Fibroblast of peridontal ligament (primary cell): ENCODE data around the gene POLR3B.
A peak's percentile ranks its signal among the peaks of the same experiment; 100 is the strongest.

Experiments used
- DNase-seq: peaks from one replicate; pipeline ENCODE4 v3.0.0-alpha.2; 2010; ENCODE audit errors: extremely low read depth

Gene POLR3B

DNA sequence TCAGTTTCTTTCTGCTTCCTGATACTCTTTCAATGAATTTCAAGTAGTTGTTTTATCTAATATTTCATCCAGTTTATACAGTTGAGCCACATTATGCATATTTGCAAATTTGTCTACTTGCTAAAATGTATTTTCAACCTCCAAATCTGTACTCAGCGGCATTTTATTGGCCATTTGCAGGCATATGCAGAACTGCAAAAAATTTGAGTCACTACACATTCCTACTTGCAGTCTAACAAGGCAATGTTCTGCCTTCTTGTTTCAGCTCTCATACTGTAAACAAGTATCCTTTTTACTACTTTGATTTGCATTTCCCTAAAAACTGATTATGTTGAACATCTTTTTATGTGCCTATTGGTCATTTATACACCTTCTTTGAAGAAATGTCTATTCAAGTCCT, 55.0 kb downstream of the POLR3B start:
- no peak for DNase-seq

DNA sequence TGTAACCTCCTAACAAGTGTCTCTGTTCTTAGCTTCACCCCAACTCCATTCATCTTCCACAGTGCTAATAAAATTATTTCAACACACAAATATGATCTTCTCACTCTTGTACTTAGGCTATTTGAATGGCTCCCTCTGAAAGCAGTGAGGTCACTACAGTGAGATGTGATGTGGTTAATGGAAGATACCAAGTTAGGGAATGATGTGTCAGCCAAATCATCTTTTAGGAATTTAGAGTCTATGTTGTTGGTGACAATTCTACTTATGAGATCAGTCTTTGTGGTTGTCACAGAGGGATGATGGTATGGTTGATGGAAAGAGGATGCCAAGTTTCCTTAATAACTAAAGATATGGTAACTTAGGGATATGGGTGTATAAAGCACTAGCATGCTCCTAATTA, 57.6 kb downstream of the POLR3B start:
- peak; percentile 72 for DNase-seq

DNA sequence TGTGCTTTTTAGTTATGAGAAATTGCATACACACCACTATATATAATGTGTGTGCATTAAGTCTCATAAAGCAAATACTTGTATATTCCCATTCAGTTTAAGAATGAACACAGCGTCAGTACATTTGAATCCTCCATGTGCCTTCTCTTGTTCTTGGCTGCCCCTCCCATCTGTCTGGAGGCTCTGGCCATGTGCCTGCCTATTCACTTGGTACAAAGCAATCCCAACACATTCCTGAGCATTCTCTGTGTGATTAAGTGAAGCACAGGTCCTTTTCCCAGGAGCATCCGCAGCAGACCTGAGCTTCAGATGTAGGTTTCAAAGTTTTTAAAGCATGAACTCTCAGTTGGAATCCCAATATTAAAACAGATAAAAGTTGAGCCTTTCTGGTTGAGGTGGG, 58.7 kb downstream of the POLR3B start:
- DNase-seq: no peak

DNA sequence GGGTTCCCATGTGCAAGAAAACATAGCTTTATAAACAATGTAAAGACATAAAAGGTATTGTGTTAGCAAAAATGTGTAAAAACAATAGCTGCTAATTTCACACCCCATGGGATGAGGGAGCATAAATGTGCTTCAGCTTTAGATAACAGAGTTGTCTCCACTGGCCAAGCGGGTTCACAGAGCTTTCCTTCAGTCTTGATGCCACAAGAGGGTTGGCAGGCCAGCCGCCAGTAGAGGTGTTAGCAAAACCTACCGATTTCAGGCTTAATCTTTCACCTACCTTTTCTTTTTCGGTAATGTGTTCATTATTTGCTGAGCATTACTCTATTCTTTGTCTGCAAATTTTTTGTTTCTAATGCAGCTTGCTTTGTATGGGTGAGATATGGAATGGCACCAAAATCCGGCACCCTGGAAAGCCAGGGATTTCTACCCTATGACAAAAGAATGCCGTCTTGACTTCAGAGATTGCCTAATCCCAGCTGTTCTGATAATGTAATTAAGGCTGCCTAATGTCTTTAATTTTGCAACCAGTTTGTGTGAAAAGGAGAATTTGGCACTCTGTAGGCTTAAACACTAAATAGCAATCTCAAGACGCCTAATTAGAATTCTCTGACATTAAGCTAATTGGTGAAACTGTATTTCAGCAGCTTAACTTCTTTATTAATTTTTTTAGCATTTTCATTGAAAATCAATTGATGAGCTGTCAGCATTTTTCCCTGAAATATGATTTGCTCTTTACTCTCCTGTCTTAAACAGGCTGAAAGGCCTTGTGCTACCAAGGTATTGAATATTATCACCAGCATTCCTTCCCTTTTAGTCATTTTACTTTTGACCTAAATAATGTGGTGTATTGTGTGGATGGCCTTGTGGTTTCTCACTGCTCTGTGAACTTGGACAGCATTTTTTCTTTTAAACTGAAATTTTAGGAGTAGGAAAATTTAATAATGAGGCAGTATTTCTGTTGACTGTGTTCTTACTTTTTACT, 60.7 kb downstream of the POLR3B start:
- DNase-seq: peak; percentile 75

DNA sequence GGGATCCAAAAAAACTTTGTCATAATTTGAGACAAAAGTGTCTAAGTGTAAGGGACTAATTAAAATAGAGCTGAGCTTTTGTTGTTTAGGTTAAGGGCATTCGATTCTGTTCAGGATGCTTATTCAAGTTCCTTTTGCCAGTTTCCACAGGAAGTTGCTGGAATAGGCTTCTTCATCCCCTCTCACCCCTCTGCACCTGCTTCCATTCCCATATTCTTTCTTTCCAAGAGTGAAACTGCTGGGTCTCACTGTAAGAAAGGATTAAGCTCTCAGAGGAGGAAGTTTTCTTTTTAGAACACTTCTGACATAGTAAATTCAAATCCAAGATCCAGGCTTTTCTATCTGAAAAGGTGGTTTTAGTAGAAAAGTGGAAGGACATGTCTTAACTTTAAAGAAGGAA, 61.4 kb downstream of the POLR3B start:
- no peak for DNase-seq

DNA sequence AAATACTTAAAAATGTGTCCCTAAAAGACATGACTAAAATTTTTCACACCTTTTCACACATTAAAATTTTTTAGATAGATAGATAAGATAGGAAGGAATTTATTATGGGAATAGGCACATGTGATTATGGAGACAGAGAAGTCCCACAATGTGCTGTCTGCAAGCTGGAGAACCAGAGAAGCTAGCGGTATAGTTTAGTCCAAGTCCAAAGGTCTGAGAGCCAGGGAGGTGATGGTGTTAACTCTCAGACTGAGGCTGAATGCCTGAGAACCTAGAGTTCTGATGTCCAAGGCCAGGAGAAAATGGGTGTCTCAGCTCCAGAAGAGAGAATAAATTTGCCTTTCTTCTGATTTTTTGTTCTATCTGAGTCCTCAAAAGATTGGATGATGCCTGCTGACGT, 65.7 kb downstream of the POLR3B start:
- DNase-seq: no peak

DNA sequence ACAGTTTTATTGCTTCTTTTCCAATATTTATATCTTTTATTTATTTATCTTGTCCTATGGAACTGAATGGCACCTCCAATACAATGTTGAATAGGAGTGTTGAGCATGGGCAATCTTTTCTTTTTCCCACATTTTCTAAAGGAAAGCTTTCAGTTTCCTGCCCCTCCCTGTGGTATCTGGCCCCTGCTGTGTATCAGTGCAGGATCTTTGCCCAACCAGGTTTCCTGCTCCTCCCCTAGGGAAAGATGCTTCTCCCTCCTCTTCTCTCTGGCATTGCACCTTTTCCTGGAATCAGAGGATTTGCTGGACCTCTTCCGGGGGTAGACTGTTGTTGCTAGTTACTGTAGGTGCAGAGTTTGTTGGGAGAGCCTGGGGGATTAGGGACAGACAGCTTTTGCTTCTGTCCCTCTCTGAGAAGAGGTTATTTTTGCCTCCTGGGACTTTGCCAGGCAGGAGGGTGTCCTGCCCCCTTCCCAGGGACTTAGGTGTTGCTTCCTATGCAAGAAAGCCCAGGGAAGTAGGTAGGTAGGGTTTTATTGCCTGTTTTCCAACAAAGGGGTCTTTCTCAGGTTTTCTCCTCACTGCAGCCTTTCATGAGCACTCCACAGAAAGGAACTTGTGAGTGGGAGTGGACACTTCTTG, 67.6 kb downstream of the POLR3B start:
- no peak for DNase-seq

DNA sequence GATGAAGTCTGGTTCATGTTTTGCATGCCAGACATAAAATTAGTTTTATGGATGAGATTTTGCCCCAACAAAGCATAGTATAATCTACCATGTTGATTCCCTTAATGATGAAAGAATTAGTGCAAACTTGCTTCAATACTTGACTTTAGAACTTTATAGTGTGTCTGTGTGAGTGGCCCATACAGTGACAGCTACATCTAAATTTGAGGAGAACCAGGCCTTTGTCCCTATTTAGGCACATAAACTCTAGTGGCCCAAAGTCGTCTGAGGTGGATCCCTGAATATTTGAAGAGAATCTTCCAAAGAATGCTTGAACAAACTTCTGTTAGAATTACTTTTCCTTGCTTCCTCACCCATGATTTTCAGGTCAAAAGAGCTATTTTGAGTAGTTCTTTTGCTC, 70.4 kb downstream of the POLR3B start:
- no peak for DNase-seq

DNA sequence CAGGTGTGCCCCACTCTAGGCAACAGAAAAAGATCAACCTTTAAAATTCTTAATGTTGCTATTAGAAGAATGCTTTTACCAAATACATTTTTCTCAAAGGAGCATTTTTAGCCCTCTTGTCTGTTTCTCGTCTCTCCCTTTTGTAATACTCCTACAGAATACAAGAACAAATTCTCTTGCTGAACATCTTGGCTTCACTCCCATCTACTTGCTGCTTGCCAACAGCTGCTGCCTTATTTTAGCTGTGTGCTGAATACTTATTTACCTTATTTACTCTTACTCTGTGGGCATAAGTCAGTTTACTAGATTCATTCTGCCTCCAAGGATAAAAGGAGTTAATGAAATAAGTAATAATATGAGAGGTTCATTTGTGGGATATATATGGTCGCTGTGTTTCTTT, 70.8 kb downstream of the POLR3B start:
- peak; percentile 74 for DNase-seq

DNA sequence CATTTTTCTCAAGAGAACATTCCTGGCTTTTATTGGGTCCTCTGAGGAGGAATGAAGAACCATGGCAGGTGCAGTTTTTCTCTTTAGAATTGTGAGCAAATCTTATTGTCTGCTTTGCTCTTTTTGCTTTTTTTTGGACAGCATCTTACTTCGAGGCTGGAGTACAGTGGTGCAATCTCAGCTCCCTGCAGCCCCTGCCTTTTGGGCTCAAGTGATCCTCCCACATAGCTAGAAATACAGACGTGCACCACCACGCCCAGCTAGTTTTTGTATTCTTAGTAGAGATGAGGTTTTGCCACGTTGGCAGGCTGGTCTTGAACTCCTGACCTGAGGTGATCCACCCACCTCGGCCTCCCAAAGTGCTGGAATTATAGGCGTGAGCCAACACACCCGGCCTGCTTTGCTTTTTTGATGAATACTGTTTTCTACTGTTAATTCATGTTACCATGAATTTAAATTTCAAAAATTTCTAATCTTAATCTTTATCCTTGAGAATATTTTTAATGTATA, 71.5 kb downstream of the POLR3B start:
- DNase-seq: no peak

DNA sequence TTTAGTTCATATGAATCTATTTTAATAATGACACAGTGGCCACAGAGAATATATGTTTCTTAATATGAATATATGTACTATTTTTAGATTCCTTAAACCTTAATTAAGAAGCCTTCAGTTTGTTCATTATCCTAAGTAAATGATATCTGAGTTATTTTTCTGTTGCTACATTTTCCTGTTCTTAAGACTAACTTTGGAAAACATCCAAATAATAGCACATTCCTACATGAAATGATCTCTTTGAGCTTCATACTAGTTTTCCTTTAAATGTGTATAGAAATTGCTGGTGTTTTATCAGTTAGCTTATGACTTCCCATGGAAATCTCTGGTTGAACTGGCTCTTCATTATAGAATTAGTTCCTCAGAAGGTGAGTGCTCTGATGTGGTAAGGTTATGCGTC, 72.1 kb downstream of the POLR3B start:
- DNase-seq: no peak

DNA sequence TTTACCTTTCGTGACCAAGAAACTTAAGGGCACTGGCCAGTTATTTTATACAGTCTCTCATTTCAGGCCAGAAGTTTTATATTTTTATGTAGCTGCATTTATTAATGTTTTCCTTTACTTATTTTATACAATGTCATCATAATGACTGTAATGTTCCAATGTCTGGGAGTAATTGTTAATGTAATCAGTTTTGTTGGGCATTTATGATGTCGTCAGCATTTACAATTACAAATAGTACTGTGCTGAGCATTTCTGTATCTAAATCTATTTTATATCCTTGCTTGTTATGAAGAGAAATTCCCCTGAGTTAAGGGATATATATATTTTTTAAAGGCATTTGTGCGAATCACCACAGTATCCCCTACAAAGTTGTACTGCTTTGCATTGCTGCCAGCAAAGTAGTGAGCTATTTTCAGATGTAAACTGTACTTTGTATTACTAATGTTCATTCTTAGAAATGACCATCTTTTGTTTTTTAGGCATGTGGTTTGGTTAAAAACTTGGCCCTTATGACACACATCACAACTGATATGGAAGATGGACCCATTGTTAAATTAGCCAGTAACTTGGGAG, 74.4 kb downstream of the POLR3B start:
- DNase-seq: peak; percentile 28

DNA sequence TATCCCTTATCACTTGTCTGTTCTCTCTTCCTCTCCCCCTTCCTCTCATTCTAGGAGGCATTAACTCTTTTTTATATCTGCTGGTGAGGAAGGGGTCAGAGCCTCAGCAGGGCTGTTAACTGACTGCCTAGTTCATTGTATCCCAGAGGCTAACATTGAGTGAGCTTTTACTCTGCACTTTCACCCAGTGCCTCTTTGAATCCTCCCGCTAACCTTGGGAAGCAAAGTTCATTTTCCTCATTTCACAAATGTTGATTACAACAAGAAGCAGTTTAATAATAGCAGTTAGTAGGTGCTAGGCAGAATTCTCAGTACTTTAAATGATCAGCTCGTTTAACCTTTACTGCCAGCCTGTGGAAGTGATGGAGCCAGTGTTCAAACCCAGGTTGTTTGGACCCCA, 75.5 kb downstream of the POLR3B start:
- no peak for DNase-seq

DNA sequence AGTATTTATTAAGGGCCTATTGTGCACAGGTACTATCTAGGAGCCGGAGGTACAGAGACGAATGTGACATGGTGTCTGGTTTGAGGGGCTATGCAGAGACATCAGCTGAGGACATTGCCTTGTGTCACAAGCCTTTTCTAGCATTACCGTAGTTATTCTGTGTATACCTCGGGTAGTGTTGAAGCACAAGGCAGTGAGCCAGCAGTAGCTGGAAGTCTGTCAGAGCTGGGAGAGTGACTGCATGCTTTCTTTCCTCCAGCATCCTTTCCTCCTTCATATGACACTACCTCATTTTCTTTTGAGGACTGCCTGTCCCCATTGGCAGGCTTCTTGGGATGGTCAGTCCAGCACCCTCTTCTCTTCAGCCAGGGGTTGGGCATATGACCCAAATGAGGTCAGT, 77.0 kb downstream of the POLR3B start:
- DNase-seq: no peak

DNA sequence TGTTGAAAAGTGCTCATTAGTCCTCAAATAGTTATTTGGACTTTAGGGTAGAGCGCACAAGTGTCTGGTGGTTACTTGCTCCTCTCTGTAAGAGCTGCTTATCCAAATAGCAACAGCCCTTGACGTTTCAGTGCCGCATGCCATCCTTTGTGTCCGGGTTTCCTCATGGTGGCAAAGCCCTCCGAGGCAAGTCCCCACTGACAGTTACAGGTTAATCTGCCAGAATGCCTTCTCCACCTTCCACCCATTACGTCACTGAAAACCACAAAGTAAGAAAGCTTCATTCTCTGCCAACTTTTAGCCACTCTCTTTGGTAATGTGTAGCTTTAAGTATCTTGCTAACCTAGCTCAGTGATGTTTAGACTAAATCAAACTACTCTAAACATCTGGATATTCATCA, 78.6 kb downstream of the POLR3B start:
- DNase-seq: no peak

DNA sequence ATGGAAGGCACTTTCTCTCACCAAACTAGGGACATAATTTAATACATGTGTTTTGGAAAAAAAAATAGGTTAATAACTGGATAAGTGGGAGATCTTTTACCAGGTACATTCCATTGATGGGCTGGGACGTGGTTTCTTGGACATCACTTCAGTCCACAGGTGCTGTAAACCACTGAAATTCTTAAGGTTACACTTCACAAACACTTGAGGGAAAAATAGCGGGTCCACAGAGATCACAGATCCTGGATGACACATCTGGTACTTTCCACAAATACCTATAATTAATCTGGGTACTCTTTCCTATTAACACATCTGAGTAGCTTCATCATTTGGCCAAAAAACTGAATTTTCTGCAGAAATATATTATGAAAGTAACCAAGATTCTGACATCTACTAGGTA, 85.0 kb downstream of the POLR3B start:
- DNase-seq: no peak

DNA sequence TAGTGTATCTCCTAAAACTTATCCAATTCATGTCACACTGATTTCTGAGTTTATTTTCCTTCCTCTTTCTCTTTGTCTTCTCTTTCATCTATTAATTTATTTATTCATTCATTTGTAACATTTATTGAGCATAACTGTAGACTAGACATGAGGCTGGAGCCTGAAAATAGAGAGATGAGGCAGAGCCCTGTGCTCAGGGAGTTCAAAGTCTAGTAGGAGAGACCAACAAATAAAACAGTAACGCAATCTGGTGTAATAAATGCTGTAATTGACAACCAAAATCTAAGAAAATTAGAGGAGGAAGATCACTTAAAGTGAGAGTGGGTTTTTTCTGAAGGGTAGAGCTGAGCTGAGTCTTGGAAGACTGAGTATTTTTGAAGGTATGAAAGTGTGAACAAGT, 87.5 kb downstream of the POLR3B start:
- no peak for DNase-seq

DNA sequence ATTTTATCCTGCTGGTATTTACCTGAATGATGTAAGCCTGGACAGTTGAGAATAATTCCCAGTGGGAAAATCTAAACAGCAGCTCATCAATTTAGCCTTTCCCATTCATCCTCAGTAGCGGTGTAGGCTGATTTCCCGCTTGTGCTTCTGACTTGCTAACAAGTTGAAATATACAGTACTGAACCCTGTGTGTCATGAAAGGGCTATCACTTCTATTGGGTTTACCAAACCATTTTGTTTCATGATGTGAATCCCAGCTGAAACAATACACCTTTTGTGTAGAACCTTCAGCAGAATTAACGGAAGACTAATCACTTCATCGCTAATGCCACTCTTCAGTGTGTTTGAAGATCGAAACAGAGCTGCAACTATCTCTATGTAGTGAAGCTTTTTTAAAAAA, 88.4 kb downstream of the POLR3B start:
- DNase-seq: no peak

DNA sequence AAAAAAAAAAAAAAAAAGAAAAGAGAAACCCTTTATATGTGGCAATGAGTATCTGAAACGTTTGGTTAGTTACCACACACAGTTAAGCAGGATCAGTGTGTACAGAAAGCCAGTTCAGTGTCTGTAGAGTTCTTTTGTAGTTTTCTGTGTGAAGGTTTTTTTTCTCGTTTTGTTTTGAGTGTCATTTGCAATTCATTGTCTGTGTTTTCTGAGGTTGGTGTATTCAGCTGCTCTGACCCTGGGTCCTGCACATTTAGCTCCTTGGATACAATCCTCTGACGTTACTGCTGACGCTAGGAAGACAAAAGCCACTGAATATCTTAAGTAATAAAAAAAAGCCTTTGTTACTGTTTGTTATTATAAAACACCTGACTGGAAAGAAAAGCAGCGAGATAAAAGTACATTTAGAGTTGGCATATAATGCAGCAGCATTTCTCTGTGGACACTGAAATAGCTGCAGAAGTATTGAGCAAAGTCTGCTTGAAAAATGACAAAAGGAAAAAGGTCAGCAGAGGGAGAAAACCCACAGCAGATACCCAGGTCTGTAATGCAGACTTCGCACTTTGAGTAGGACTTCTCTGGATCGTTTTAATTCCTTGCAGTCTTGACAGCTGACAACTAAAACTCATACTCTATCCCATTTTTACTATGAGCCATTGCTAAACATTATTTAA, 89.0 kb downstream of the POLR3B start:
- no peak for DNase-seq

DNA sequence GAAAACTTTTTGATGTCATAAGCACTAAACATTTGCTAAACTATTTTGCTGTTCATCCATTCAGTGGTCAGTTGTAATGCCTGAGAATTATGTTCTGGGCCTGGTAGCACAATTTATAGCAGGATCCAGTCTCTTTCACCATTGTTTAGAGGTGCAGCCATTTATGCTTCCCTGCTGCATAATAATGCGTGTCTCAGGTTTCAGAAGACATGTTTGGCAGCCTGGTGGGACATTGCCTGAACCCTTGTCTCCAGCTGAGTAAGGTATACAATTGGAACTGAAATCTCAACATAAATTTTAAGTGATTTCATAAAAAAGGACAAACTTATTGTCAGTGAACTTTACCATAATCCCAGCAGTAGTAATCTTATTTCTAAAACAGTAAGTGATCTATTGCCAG, 94.8 kb downstream of the POLR3B start:
- no peak for DNase-seq

DNA sequence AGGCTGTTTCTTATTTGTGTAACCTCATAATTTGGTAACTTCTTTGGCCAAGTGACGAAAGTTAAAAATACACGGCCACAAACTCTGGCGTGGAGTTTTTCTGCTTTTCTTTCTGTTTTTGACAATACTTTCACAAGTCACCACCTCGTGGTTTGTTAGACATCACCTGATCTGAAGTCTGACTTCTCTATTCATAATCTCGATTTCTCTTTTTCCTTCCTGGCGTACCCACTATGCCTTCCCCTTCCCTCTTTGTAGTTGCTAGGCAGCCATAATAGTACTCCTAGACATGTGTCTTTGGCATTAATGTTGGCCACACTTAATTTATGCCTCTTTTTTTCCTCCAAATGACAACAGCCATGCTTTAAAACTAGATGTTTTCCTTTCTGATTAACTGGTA, 97.6 kb downstream of the POLR3B start:
- DNase-seq: no peak

DNA sequence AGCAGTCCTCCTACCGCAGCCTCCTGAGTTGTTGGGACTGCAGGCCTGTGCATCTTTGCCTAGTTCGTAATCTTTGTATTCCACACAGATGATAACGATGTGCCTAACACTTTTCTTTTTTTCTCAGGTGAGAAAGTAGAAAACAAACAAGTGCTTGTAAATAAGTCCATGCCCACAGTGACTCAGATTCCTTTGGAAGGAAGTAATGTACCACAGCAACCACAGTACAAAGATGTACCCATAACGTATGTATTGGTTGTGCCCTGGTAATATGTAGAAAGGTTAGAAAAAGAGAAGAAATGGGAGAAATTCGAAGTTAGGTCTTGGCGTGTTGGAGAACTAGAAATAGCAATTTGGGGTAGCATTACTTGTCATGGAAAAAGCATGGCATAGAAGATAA, 101.6 kb downstream of the POLR3B start:
- DNase-seq: no peak
